Caco-2 (cell line): Measurements from ENCODE around the gene IMMP2L. TPM values are rescaled to one million over a fixed set of nuclear protein-coding genes. Genes with fewer than 3 reads are reported as not detected.

Source experiments
- BruUV-seq: library from RNA; stranded (reverse); fragments of 400-500 nt; replicated peaks from 2 replicates; lab custom pipeline; 2021; lab: Mats Ljungman, UMichigan
- CTCF ChIA-PET: fragments of 300-600 bp; sonication (Branson Sonifier 250); formaldehyde crosslinking; loops from one replicate; lab custom pipeline; 2022; ENCODE audit warnings: antibody characterized with exemption; lab: Charles Lee
- POLR2A ChIA-PET: fragments of 300-600 bp; sonication (Branson Sonifier 250); formaldehyde crosslinking; loops from one replicate; lab custom pipeline; 2022; ENCODE audit warnings: antibody characterized with exemption; lab: Charles Lee
- DNase-seq, 2 experiments: peaks; one replicate each; pipeline versions ENCODE4 v3.0.0 to v3.0.0-alpha.2; 2020 to 2022
- H3K27me3 ChIP-seq: replicated peaks from 2 replicates; pipeline ENCODE4 v1.6.0; 2011; ENCODE audit warnings: low read length; ENCODE audit not compliant: control insufficient read depth, insufficient read depth
- H3K36me3 ChIP-seq: 2 replicates; pipeline ENCODE4 v1.5.1; 2011; ENCODE audit warnings: low read length; ENCODE audit not compliant: control insufficient read depth, insufficient read depth
- H3K4me1 ChIP-seq: fragments of 250-450 bp; sonication (Bioruptor Pico); 2 replicates; pipeline ENCODE4 v1.5.1; 2020; ENCODE audit warnings: mild to moderate bottlenecking
- H3K4me3 ChIP-seq: 2 replicates; pipeline ENCODE4 v1.5.1; 2011; ENCODE audit warnings: low read depth, mild to moderate bottlenecking, control low read depth, low read length
- H3K9me3 ChIP-seq: fragments of 250-450 bp; sonication (Bioruptor Pico); 2 replicates; pipeline ENCODE4 v1.5.1; 2020; ENCODE audit warnings: mild to moderate bottlenecking, moderate library complexity
- H3K27ac Mint-ChIP-seq: one replicate; pipeline ENCODE4 v1.8.0; 2022; ENCODE audit warnings: mixed read lengths; ENCODE audit not compliant: unreplicated experiment
- H3K27me3 Mint-ChIP-seq: one replicate; pipeline ENCODE4 v1.8.0; 2022; ENCODE audit warnings: mixed read lengths; ENCODE audit not compliant: insufficient read depth, unreplicated experiment
- H3K36me3 Mint-ChIP-seq: one replicate; pipeline ENCODE4 v1.8.0; 2022; ENCODE audit warnings: mild to moderate bottlenecking, mixed read lengths; ENCODE audit not compliant: insufficient read depth, unreplicated experiment
- H3K4me1 Mint-ChIP-seq: one replicate; pipeline ENCODE4 v1.8.0; 2022; ENCODE audit warnings: low read depth, mixed read lengths; ENCODE audit not compliant: unreplicated experiment
- H3K4me3 Mint-ChIP-seq: one replicate; pipeline ENCODE4 v1.8.0; 2022; ENCODE audit warnings: mild to moderate bottlenecking, moderate library complexity, mixed read lengths; ENCODE audit not compliant: unreplicated experiment
- H3K9me3 Mint-ChIP-seq: one replicate; pipeline ENCODE4 v1.8.0; 2022; ENCODE audit warnings: mixed read lengths; ENCODE audit not compliant: unreplicated experiment
- intact Hi-C: fragments of 100-400 bp; cut with micrococcal nuclease; formaldehyde crosslinking; loops from one replicate; pipeline ENCODE4 v1.10.0; 2022; ENCODE audit not compliant: unreplicated experiment
- total RNA-seq: library from RNA; stranded (reverse); gene quantifications from 2 replicates; pipeline ENCODE4 v1.2.3, GENCODE V29; 2022
- TF ChIP-seq, protein P1 (sequence below), 2 experiments: fragments of 200-600 bp in 1 of 2; IDR thresholded peaks; 1 replicate in 1 of 2; 2 replicates in 1 of 2; pipeline versions ENCODE4 v1.5.1 to v1.8.0; 2011 to 2022; ENCODE audit warnings: antibody characterized with exemption in 1 of 2, control low read depth in 1 of 2, inconsistent platforms in 1 of 2, low read depth in 1 of 2, low read length in 1 of 2, mild to moderate bottlenecking in 1 of 2, moderate library complexity in 1 of 2; ENCODE audit not compliant: insufficient read depth in 1 of 2, severe bottlenecking in 1 of 2, unreplicated experiment in 1 of 2

The IMMP2L gene
- total RNA-seq, 1 experiment from 2014 or later, result 9.5 TPM

DNA sequence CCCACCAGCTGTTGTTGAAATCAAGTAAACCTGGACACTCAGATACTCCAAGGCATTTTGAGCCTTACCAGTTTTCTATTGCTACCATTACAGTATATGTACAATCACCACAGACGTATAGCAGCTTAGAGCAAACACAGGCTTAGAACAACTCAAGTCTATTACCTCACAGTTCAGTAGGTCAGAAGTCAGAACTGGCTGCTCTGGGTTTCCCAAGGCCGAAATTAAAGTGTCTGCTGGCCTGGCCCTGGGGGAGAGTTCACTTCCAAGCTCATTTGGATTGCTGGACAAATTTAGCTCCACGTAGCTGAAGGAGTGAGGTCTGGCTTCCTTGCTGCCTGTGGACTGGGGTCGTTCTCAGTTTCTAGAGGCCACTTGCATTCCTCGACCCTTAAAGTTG, 731.5 kb downstream of the IMMP2L start:
- POLR2A ChIA-PET, result no interaction called here
- intact Hi-C loops, result loop anchor here (1.0 kb wide), 1 partner anchor 155 kb away; no protein-coding TSS in a partner anchor
- TF ChIP-seq, protein P1, sequence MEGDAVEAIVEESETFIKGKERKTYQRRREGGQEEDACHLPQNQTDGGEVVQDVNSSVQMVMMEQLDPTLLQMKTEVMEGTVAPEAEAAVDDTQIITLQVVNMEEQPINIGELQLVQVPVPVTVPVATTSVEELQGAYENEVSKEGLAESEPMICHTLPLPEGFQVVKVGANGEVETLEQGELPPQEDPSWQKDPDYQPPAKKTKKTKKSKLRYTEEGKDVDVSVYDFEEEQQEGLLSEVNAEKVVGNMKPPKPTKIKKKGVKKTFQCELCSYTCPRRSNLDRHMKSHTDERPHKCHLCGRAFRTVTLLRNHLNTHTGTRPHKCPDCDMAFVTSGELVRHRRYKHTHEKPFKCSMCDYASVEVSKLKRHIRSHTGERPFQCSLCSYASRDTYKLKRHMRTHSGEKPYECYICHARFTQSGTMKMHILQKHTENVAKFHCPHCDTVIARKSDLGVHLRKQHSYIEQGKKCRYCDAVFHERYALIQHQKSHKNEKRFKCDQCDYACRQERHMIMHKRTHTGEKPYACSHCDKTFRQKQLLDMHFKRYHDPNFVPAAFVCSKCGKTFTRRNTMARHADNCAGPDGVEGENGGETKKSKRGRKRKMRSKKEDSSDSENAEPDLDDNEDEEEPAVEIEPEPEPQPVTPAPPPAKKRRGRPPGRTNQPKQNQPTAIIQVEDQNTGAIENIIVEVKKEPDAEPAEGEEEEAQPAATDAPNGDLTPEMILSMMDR (IDR thresholded peaks at IDR 0.05; ENCODE audit: insufficient read depth in 1 of 2, low read depth in 1 of 2, low read length in 1 of 2, severe bottlenecking in 1 of 2, unreplicated experiment in 1 of 2), result no peak

DNA sequence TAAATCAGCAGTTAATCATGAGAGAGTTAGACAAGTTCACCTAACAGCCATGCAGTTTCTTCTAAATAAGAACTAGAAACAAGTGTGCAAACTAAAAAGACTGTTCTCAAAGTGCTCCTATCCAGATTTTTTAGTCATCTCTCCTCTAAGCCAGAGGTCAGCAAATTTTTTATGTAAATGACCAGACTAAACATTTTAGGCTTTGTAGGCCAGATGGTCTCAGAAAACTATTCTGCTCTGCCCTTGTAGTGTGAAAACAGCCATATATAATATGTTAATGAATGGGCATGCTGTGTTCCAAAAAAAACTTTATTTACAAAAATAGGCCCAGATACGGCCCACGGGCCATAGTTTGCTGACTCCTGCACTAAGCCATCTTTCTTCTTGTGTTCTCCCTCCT, 734.4 kb downstream of the IMMP2L start:
- Histone ChIP-seq H3K4me1 (no peaks in the 10 kb centered on the region), H3K9me3 (no peaks in the 10 kb centered on the region), H3K4me3 (no peak overlapping the region), H3K27me3 (no peaks in the 10 kb centered on the region), H3K36me3 (no peaks in the 10 kb centered on the region)
- Mint-ChIP-seq H3K27ac (no peak overlapping the region), H3K4me3 (no peak overlapping the region), H3K27me3 (no peaks in the 10 kb centered on the region), H3K4me1 (no peaks in the 10 kb centered on the region), H3K9me3 (no peaks in the 10 kb centered on the region), H3K36me3 (no peaks in the 10 kb centered on the region)
- TF ChIP-seq, protein P1 (IDR thresholded peaks at IDR 0.05; ENCODE audit: insufficient read depth in 1 of 2, low read depth in 1 of 2, low read length in 1 of 2, severe bottlenecking in 1 of 2, unreplicated experiment in 1 of 2), result no peak
- ChIA-PET POLR2A (no interaction called here), CTCF (no interaction called here)
- DNase-seq, result no peak
- no TSS peak for BruUV-seq
- intact Hi-C loops, result no loop called here

More for the DNA sequence above, 731.5 kb downstream of the IMMP2L start:
- no peak for DNase-seq
- Mint-ChIP-seq H3K27ac (no peak overlapping the region), H3K9me3 (no peaks in the 10 kb centered on the region), H3K27me3 (no peaks in the 10 kb centered on the region), H3K36me3 (no peaks in the 10 kb centered on the region), H3K4me1 (no peaks in the 10 kb centered on the region), H3K4me3 (no peak overlapping the region)
- CTCF ChIA-PET, result no interaction called here
- no peaks in the 10 kb centered on the region for H3K27me3 ChIP-seq
- no peaks in the 10 kb centered on the region for H3K9me3 ChIP-seq
- no peak overlapping the region for H3K4me3 ChIP-seq
- no TSS peak for BruUV-seq
- no peaks in the 10 kb centered on the region; the same call in 1 of the 2 replicates for H3K4me1 ChIP-seq
- H3K36me3 ChIP-seq, result no peaks in the 10 kb centered on the region

DNA sequence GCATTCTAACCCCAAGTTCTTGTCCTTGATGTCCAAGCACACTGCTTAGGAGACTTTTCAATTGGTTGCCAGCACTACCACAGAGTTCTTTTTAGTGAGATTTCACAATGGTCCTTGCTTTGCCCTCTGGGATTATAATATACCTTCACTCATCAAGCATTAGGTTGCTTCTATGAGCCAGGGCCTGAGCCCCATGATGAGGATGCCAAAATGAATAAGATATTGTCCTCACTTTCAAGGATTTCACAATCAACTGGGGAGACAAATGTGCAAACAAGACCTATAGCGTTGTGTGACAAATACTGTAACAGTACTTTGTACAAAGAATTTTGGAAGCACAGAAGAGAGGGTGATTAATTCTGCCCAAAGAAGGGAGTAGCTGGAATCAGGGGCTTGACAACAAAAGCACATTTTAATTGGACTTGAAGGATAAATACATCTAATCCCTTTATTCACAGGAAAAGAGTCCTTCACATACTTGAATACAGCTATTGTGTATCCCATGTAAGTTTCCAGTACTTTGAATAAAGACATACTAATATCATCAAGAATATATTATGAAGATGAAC, 734.9 kb downstream of the IMMP2L start:
- no peak overlapping the region for H3K4me3 ChIP-seq
- H3K27me3 ChIP-seq, result no peaks in the 10 kb centered on the region
- H3K27ac Mint-ChIP-seq, result no peak overlapping the region
- no peak for DNase-seq
- H3K9me3 Mint-ChIP-seq, result no peaks in the 10 kb centered on the region
- no peaks in the 10 kb centered on the region for H3K36me3 Mint-ChIP-seq
- CTCF ChIA-PET, result no interaction called here
- H3K4me3 Mint-ChIP-seq, result no peak overlapping the region
- POLR2A ChIA-PET, result no interaction called here
- no TSS peak for BruUV-seq
- H3K9me3 ChIP-seq, result no peaks in the 10 kb centered on the region
- H3K36me3 ChIP-seq, result no peaks in the 10 kb centered on the region
- H3K4me1 ChIP-seq, result no peaks in the 10 kb centered on the region
- intact Hi-C loops, result no loop called here
- H3K27me3 Mint-ChIP-seq, result no peaks in the 10 kb centered on the region
- TF ChIP-seq, protein P1 (IDR thresholded peaks at IDR 0.05; ENCODE audit: insufficient read depth in 1 of 2, low read depth in 1 of 2, low read length in 1 of 2, severe bottlenecking in 1 of 2, unreplicated experiment in 1 of 2), result no peak
- no peaks in the 10 kb centered on the region for H3K4me1 Mint-ChIP-seq
